Measurements from ENCODE around the gene DYNLRB2. TPM values are rescaled to one million over a fixed set of nuclear protein-coding genes. Genes with fewer than 3 reads are reported as not detected.

The DYNLRB2 gene
- total RNA-seq, 2 experiments from 2014 or later: 0.42 TPM; not detected in 1

- POLR2A ChIA-PET: no interaction called here
- CTCF ChIA-PET: interaction anchor here (2.4 kb wide), 1 partner anchor 17 kb away, joined by 9 read pairs; no protein-coding TSS in a partner anchor
Observed at GRCh38 chr16:80544326-80544725, 3.5 kb downstream of the DYNLRB2 start.

GRCh38 chr16:80546249-80546648 lies 5.5 kb downstream of the DYNLRB2 start:
- ChIA-PET CTCF (no interaction called here), POLR2A (no interaction called here)

DNA sequence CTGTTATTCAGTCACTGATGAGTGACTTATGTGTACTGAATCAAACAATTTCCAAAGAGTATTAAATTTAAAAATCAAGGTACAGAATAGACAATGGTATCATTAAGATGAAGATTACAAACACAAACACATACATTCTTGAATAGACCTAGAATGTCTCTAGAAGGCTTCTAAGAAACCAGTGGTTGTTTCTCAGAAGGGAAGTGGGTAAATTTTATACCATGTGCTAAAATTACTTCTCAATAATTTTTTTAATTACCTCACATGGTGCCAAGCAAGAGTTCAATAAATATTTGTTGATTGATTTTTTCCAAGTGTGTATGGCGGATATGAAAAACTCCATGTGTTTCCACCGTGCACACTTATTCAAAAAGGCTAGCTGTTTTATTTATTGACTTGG lies 6.4 kb downstream of the DYNLRB2 start:
- CTCF ChIA-PET: no interaction called here
- POLR2A ChIA-PET: no interaction called here

DNA sequence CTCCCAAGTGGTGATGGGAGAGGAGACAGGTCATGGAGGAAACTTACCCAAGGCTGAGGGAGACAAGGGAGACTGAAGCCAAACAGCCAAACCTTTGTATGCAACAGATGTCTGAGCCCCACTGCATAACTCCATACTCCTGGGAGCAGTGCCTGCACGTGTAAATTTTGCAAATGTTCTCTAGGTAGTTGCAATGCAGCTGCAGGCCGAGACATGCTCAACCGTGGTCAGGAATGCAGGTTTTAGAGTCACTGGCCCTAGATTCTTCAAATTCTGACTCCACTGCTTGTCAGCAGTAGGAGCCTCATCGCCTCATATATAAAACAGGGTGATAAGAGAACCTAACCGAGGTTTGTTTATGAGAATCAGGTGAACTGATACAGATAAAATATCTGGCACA lies 11.5 kb downstream of the DYNLRB2 start:
- ChIA-PET POLR2A (no interaction called here), CTCF (no interaction called here)

DNA sequence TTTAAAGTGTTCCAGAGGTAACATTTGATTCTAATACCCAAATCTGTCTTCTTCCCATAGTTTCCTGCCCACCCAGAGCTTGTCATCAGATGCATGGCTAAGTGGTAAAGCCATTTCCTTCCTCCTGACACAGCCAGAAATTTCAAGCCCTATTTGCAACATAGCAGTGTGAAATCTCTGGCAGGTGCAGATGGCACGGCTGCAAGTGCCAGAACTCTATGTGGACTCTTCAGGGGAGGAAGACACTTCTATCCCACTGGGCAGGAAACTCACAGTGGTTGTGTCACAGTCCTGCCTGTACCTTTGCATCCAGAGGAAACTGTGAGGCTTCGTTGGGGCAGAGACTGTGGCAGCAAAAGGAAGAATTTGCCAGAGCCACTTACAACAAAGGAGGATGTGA lies 13.2 kb downstream of the DYNLRB2 start:
- ChIA-PET POLR2A (no interaction called here), CTCF (no interaction called here)

DNA sequence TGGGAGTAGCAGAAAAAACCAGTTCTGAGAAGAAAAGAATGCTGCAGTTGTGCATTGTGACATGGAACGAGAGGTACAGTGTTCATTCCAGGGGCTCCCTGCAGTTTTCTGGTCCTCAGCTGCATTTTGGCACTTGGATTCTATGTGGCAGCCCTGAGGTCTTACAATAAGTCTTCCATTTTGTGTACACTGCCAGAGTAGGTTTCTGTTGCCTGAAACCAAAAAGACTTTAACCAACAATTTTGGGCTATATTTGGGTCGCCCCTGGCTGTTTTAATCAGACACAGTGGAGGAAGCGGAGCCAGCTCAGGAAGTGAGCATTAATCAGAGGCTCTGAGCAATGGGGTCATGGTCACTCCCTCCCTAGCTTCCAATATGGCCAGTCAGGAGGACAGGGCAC lies 15.7 kb downstream of the DYNLRB2 start:
- ChIA-PET CTCF (no interaction called here), POLR2A (no interaction called here)

DNA sequence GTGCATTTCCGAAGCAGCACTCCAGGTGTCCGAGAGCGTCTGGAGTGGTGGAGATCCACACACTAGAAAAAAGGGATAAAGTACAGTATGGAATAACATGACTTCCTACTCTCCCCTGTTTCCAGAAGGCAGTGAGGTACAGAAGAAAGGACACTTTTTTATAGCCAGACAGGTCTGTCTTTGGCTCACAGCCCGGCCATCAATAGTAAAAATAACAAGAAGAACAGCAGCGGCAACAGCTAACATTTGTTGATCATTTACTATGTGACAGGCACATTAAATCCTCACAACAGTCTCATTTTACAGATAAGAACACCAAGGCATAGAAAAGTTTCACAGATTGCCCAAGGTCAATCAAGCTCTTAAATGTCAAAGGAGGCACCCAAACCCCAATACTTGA lies 16.2 kb downstream of the DYNLRB2 start:
- POLR2A ChIA-PET: no interaction called here

DNA sequence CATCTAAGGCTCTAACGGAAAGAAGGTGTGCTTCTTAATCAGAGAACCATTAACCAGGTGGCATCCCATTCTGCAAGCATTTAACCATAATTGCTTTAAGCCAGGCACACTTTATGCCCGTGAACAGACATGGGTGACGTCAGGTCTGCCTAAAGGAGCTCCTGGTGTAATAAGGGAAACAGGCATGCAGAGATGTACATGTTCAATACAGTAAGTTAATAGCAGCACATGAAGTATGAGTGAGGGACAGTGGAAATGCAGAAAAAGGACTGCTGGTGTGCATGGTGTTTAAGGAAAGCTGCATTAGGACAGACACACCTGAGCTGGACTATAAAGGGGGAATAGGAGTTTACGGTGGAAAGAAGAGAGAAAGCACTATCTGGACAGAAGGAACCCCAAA lies 18.6 kb downstream of the DYNLRB2 start:
- POLR2A ChIA-PET: no interaction called here
- CTCF ChIA-PET: no interaction called here

More for the DNA sequence above, 16.2 kb downstream of the DYNLRB2 start:
- CTCF ChIA-PET: no interaction called here

GRCh38 chr16:80563066-80563465 lies 22.3 kb downstream of the DYNLRB2 start:
- CTCF ChIA-PET: no interaction called here
- POLR2A ChIA-PET: no interaction called here

DNA sequence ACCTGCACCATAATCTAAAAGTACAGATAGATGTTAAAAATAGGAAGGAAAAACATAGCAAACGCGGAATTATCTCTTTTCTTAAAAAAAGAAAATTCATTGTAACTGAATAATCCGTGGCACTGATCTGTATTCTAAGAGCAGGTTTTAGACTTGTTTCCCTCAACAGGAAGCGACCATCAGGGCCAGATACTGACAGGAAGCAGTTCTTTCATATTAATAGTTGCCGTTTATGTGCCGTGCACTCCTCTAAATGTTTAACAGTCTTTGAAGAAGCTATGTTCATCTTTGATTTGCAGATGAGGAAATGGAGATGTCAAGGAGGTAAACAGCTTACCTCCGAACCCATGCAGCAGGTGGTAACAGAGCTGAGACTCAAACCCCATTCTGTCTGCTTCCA lies 23.6 kb downstream of the DYNLRB2 start:
- ChIA-PET POLR2A (interaction anchor here (0.6 kb wide), 1 partner anchor 133 kb away, joined by 3 read pairs; no protein-coding TSS in a partner anchor), CTCF (interaction anchor here (2.3 kb wide), 1 partner anchor 16 kb away, joined by 10 read pairs; no protein-coding TSS in a partner anchor)

GRCh38 chr16:80569440-80570105 lies 28.8 kb downstream of the DYNLRB2 start:
- CTCF ChIA-PET: interaction anchor here (1.0 to 1.3 kb wide), 2 partner anchors 11 to 14 kb away, joined by 3 to 5 read pairs; no protein-coding TSS in a partner anchor
- POLR2A ChIA-PET: interaction anchor here (0.7 to 1.0 kb wide), 2 partner anchors 11 to 13 kb away, joined by 3 read pairs; no protein-coding TSS in a partner anchor

DNA sequence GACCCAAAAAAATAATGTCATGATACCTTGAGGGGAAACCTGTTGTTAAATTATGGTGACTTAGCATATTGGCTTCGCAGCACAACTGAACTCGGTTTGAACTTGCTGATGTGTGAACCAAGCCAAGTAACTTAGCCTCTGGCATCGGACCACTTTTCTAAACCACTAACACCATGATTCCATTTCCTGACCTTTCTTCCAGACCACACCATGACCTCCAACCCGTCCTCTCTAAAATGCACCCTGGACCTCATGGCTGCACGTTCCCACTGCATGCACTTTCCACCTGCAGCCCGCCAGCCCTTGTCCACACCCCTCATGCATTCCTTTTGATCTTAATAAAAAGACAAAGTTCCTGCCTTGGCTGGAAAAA lies 29.3 kb downstream of the DYNLRB2 start:
- ChIA-PET CTCF (interaction anchor here (1.0 to 1.3 kb wide), 2 partner anchors 10 to 14 kb away, joined by 3 to 5 read pairs; no protein-coding TSS in a partner anchor), POLR2A (interaction anchor here (0.7 to 1.0 kb wide), 2 partner anchors 10 to 13 kb away, joined by 3 read pairs; no protein-coding TSS in a partner anchor)

DNA sequence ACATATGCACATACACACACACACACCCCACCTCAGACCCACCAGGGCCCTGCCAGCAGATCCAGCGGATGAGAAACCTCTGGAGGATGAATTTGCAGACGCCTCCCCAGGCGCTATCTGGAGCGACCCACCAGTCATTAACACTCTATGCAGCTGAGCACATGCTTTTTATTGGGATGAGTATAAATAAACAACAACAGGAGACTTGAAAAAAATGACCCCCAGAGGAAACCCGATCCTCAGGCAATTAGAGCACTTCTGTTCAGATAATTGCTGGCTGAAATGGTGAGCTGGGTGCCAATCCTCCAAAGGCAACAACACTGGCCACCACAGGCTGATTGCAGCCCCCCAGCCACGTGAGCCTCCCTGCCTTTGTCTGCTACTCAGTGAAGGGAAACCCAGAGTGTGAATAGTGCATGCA lies 32.9 kb downstream of the DYNLRB2 start:
- ChIA-PET POLR2A (interaction anchor here (0.5 kb wide), 1 partner anchor 10 kb away, joined by 3 read pairs; no protein-coding TSS in a partner anchor), CTCF (no interaction called here)

- CTCF ChIA-PET: no interaction called here
- POLR2A ChIA-PET: no interaction called here
Observed at GRCh38 chr16:80576343-80576912, 35.6 kb downstream of the DYNLRB2 start.

DNA sequence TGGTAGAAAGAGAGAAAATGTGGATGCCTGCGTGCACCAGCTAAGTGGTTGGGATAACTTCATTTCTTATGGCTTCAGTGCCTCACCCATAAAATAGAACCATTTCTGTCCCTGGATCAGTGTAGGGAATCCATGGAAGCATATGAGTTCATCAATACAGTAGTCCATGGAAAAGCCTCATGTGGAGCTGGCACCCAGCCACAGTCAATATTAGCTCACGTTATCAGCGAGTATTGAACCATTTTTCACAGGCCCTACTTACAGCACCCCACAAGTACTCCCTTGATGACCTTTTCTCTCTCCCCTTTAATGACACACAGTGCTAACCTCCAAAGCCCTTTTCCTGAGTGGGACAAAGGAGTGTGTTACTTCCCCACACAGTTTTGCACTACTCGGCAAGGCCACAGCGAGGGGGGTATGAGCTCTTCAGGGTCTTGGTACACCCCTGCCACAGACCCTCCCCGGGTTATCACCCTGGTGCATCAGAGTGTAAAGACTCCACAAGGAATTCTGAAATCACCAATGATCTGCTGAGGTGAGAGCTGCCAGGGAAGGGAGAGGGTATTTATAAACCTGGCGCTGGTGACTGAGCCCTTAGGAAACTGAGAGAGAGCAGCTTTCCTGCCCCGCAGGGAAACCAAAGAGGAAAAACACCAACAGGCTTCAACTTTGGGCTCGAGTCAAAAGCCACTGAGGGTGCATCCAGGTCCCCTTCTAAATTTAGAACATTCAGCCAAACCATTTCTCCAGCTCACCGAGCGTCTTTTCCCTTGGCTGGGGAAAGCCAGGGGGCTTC lies 36.9 kb downstream of the DYNLRB2 start:
- ChIA-PET CTCF (interaction anchor here (1.6 kb wide), 1 partner anchor 38 kb away, joined by 3 read pairs; no protein-coding TSS in a partner anchor), POLR2A (no interaction called here)

- CTCF ChIA-PET: interaction anchor here (0.7 to 1.9 kb wide), 6 partner anchors 11 to 222 kb away, joined by 3 to 15 read pairs (median 4); no protein-coding TSS in a partner anchor
- POLR2A ChIA-PET: interaction anchor here (1.0 to 1.2 kb wide), 6 partner anchors 8 to 226 kb away, joined by 3 to 6 read pairs (median 3); no protein-coding TSS in a partner anchor
Observed at GRCh38 chr16:80580109-80580832, 39.5 kb downstream of the DYNLRB2 start.

DNA sequence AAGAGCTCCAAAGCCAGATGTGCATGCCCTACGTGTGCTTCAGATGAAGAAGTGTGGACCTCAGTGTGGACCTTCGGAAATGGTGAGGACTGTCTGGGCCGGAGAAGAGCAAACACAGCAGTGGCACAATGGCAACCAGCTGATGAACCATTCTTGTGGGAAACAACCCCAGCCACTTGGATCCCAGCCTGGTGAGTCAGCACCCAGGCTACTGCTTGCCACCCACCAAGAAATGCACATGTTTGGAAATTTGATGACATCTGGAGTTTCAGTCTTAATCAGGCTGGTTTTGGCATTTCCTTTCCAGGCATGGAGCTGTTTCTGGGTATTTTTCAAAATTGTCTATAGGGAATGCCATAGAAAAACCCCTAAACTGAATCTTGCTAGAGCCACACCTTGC lies 42.7 kb downstream of the DYNLRB2 start:
- ChIA-PET POLR2A (interaction anchor here (0.6 to 1.1 kb wide), 2 partner anchors 9 to 14 kb away, joined by 3 read pairs; no protein-coding TSS in a partner anchor), CTCF (interaction anchor here (0.5 to 1.2 kb wide), 2 partner anchors 14 to 1582 kb away, joined by 3 read pairs; no protein-coding TSS in a partner anchor)

DNA sequence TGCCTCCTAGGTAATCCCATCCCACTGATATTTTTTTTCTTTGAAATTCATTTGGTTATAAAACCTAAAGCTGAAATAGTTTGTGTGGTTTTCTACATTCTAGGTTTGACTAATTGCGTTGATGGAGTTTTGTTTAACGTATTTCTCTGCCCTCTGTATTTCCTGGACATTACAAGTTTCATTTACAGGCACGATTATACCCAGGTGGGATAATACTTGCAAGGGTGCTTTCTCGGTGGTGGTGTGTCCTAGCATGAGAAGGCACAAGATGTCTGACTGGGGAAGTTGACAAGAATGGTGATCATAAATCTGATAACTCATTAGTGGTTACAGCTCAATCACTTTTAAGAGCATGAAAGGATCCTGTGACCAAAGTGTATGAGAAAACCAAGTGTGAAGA lies 45.0 kb downstream of the DYNLRB2 start:
- POLR2A ChIA-PET: interaction anchor here (0.7 kb wide), 1 partner anchor 182 kb away, joined by 3 read pairs; no protein-coding TSS in a partner anchor

DNA sequence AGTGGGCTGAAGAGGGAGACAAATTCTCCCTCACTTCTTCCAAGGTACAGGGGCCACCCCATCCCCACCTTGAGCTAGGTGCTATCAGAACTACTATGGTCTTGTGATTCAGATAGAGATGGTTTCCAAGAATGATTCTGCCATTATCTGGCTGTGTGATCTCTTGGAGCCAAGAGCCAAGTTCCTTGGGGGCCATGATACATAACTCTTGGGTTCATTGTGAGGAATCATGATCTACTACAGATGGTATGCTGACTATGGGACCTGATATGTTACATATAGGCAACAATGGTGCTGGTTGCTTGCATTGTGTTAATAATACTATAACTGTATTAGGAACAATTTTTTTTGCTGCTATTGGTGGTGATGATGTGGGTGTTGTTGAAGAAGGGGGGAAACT lies 45.7 kb downstream of the DYNLRB2 start:
- POLR2A ChIA-PET: no interaction called here
- CTCF ChIA-PET: no interaction called here

More for the DNA sequence above, 45.0 kb downstream of the DYNLRB2 start:
- CTCF ChIA-PET: no interaction called here

All from activated CD8-positive, alpha-beta memory T cell treated with anti-CD3 and anti-CD28 coated beads for 36 hours (primary cell).